HG03039 (cell line): ENCODE results near the gene FASN.
A peak's percentile ranks its signal among the peaks of the same experiment; 100 is the strongest.

Experiments
- ATAC-seq: cut with Tn5 transposase; IDR thresholded peaks from one replicate; pipeline ENCODE4 v1.9.1; 2021; ENCODE audit warnings: mild to moderate bottlenecking, moderate library complexity; ENCODE audit not compliant: unreplicated experiment

Gene FASN

GRCh38 chr17:82118168-82118814 lies 20.3 kb upstream of the FASN start:
- ATAC-seq: no peak

DNA sequence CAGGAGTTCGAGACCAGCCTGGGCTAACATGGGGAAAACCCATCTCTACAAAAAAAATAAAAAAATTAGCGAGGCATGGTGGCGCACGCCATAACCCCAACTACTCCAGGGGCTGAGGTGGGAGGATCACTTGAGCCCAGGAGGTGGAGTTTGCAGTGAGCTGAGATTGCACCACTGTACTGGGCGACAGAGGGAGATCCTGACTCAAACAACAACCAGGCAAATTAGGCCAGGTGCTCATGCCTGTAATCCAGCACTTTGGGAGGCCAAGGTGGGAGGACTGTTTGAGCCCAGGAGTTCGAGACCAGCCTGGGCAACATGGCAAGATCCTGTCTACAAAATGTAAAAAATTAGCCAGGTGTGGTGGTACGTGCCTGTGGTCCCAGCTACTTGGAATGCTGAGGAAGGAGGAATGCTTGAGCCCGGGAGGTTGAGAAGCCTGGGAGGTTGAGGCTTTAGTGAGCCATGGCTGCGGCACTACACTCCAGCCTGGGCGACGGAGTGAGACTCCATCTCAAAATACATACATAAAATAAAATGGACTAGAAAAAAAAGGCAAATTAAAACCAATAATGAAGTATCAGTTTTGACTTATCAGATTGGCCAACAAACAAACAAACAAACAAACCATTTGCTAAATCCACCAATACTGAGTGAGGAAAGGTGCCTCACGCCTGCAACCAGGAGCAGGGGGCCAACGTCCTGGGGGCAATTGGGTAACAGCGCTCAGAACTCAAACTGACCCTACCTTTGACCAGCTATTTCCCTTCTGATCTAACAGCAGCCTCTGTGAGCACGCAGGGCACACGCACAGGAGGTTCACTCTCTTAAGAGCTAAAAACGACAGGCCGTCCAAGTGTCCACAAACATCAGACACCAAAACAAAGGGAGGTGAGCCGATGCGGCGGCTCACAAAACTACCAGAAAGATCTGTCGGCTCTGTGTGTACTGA lies 19.4 kb upstream of the FASN start:
- no peak for ATAC-seq

DNA sequence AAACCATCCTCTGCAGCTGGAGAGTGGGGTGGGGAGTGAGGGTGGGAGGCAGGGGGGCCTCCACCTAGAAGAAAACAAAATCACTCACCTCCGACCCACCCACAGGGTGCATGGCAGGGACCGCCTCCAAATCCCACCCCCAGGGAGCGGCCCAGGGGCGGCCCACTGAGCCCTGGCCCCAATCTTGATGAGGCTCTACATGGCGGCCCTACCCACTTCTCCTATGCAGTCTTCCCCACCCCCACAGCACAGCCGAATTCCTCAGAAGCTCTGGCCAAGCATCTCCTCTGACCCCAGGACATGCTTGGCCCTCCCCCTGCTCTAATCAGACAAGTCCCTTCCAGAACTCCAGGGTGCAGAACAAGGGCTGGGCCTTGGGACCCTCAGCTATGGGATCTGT lies 18.2 kb upstream of the FASN start:
- ATAC-seq: no peak

DNA sequence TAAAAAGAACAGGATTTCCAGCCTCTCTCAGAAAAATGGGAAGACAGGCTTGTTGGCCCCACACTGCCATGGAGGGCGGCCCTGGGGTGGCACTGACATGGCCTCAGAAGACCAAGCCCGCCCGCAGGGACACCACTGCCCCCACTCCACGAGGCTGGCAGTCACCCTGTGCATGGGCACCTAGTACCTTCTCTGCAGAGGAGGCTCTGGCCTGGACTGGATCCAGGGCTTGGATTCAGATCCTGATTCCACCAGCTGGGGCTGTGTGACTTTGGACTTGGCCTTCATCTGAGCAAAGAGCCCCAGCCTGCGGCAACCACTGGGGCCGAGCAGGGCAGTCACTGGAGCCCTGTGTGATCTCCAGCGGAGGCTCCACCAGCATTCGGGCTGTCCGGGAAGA lies 16.8 kb upstream of the FASN start:
- no peak for ATAC-seq

DNA sequence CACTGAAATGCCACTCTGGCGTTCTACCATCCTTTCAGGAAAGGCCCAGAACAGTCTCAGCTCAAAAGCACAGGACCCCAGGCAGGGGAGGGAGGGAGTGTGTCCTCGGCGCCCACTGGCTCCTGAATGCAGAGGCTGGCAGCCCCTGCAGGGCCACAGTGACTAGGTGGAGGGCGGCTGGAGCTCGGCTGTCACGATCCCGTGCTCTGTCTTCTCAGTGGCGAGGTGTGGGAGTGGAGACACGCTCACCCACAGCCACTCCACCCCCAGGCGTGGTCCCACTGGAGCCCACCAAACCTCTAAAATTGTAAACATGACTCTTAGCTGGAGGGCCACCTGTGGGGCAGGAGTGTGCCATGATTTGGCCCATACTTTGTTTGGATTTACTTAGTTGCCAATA lies 16.4 kb upstream of the FASN start:
- no peak for ATAC-seq

- ATAC-seq: no peak
Measured at GRCh38 chr17:82113941-82114340, 15.9 kb upstream of the FASN start.

DNA sequence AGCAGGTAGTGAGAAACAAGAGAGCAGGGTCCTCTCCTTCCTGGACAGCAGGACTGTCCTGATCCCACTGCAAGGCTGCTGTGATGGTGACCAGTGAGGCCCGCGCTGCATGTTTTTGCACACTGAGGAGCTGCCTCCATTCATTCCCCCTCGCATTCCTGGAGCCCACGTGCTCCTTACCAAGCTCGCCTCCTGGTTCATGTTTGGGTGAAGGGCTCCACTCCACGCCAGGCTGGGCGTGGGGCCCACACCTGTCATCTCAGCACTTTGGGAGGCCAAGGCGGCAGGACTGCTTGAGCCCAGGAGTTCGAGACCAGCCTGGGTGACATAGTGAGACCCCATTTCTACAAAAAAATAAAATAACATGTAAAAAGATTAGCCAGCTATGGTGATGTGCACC lies 15.4 kb upstream of the FASN start:
- ATAC-seq: no peak

- ATAC-seq: no peak
Measured at GRCh38 chr17:82112914-82113311, 14.9 kb upstream of the FASN start.

GRCh38 chr17:82112181-82112913 lies 14.3 kb upstream of the FASN start:
- ATAC-seq: no peak

- ATAC-seq: no peak
Measured at GRCh38 chr17:82110298-82110697, 12.3 kb upstream of the FASN start.

GRCh38 chr17:82108961-82109475 lies 11.0 kb upstream of the FASN start:
- ATAC-seq: no peak

DNA sequence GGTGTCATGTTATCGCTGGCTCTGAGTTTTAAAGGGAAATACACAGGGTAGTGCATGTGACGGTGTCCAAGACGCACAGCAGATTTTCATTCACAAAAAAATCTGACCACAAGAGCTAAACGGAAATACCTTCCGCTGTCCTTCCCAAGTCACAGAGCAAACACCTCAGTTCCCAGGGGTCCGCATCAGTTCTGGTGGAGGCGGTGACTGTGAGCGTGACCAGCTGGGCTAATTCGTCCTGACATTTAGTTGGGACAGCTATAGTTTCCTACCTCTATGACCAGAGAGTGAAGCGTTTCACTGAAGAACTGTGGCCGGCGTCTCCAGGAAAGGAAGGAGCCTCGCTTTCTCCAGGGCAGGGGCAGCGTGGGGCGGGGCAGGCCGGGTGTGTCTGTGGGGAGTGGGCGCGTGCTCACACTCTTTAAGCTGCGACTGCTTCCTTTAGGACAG lies 10.5 kb upstream of the FASN start:
- no peak for ATAC-seq

DNA sequence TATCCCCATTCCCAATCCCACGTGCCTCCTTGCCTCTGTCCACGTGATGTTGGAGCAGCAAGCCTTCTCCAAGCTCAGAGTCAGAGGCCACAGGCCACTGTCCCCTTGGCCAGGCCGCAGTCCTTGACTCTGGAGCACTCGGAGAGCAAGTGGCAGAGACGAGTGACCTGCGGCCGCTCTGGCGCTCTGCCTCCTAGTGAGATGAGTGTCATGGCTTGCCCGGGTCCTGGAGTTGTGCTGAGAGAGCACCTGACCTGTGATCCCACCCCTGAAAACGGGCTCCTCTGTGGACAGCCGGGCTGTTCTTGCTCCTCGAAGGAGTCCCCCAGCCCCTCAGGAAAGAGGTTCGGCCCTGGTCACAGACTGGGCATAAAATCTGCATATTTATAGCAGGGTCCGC lies 10.0 kb upstream of the FASN start:
- ATAC-seq: no peak

- no peak for ATAC-seq
Measured at GRCh38 chr17:82107341-82107860, 9.4 kb upstream of the FASN start.

DNA sequence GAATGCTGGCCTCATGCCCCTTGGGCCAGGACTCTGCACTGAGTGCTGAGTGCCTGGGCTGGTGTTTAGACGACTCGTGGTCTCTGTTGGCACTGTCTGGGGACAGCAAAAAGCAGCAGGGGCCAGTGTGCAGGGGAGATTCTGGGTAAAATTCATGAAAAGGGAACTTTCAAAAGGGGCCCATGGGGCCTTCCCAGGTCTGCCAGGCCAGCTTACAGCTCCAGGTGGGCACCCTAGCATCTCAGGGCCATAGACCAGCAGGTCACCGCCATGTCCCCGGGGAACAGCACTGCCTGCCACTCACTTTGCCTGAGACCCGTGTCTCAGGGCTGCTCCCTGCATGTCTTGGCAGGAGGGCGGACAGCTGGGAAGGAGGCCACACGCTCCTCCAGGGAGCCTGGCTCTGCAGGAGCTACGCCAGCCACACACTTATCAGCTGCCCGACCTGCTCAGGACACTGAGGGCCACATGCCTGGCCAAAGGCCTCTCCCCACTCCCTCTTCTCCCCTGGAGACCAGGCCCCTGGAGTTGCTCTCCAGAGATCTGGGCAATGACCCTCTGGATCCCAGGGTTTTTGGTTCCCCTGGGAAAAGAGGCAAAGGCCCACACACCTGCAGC lies 8.8 kb upstream of the FASN start:
- ATAC-seq: no peak

GRCh38 chr17:82105882-82106687 lies 8.0 kb upstream of the FASN start:
- peak; percentile 53 for ATAC-seq

- ATAC-seq: no peak
Measured at GRCh38 chr17:82105417-82105881, 7.4 kb upstream of the FASN start.

GRCh38 chr17:82104797-82105416 lies 6.9 kb upstream of the FASN start:
- no peak for ATAC-seq
